ENCODE results near the gene ARRDC3. TPM values are rescaled to one million over a fixed set of nuclear protein-coding genes. Genes with fewer than 3 reads are reported as not detected.

The ARRDC3 gene
- total and polyA plus RNA-seq, 10 of the 15 experiments (the other 5 are each of a cell fraction or from before 2014, with no cell fraction given) = 2.3 to 14.0 (median 8.6) TPM

DNA sequence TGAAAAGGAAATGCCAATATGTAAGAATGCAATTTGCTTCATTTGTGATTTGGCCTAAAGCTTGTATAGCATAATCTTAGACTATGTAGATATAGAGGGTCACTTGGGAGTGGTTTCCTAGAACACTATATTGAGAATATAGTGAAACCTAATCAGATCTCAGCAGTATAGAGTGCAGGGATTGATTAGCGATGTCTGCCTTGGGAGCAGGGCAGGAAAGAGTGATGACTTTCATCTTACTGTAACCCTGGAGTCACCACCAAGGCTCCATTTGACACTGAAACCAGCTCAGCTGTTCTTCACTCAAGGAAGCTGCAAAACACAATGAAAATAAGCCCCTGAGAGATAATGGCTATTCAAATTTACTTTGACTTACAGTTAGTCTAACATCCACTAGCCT is 26.2 kb upstream of the ARRDC3 start:
- H3K9ac ChIP-seq (ENCODE audit: control insufficient read depth, insufficient read depth, low read length) = no peak overlapping the region
- no peak overlapping the region for H3K4me3 ChIP-seq
- FAIRE-seq = no peak
- no peak overlapping the region for H3K4me2 ChIP-seq (ENCODE audit: control insufficient read depth, insufficient read depth)
- intact Hi-C loops (cut with micrococcal nuclease; ENCODE audit: unreplicated experiment) = no loop called here
- H3K27me3 ChIP-seq (replicated peaks in 1 of 2; ENCODE audit: control insufficient read depth in 2 of 2, insufficient read depth in 2 of 2, low read length in 1 of 2) = no peaks in the 10 kb centered on the region
- ChIA-PET RAD21 (ENCODE audit: unreplicated experiment) (no interaction called here), CTCF (interaction anchor here (8.8 kb wide), 1 partner anchor 9 kb away, joined by 89 read pairs; no protein-coding TSS in a partner anchor), SMC1A (ENCODE audit: uncharacterized antibody, unreplicated experiment) (interaction anchor here (1.8 kb wide), 1 partner anchor 10 kb away, joined by 5 read pairs; no protein-coding TSS in a partner anchor), POLR2A (interaction anchor here (1.1 kb wide), 1 partner anchor 28 kb away, joined by 4 read pairs; no protein-coding TSS in a partner anchor)
- no peak overlapping the region for H3K27ac ChIP-seq (ENCODE audit: control insufficient read depth, insufficient read depth)
- H4K20me1 ChIP-seq (ENCODE audit: control insufficient read depth, insufficient read depth) = no peaks in the 10 kb centered on the region
- in situ Hi-C loops (cut with MboI) = no loop called here
- H3K36me3 ChIP-seq (ENCODE audit: control insufficient read depth in 2 of 2, insufficient read depth in 2 of 2, low read length in 1 of 2) = no peaks in the 10 kb centered on the region
- TF ChIP-seq POU2F2 (IDR thresholded peaks at IDR 0.05; ENCODE audit: borderline replicate concordance, low read depth, low read length) = no peak
- TF ChIP-seq SREBF2 (IDR thresholded peaks at IDR 0.05; ENCODE audit: low read length) = no peak
- TF ChIP-seq STAT3 (IDR thresholded peaks at IDR 0.05; ENCODE audit: low read depth, low read length) = no peak
- TF ChIP-seq CBFB (IDR thresholded peaks at IDR 0.05; ENCODE audit: low read depth) = no peak
- TF ChIP-seq HSF1 (IDR thresholded peaks at IDR 0.05; ENCODE audit: low read depth, low read length) = no peak
- TF ChIP-seq, protein P1, sequence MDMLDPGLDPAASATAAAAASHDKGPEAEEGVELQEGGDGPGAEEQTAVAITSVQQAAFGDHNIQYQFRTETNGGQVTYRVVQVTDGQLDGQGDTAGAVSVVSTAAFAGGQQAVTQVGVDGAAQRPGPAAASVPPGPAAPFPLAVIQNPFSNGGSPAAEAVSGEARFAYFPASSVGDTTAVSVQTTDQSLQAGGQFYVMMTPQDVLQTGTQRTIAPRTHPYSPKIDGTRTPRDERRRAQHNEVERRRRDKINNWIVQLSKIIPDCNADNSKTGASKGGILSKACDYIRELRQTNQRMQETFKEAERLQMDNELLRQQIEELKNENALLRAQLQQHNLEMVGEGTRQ (IDR thresholded peaks at IDR 0.05; ENCODE audit: borderline replicate concordance, low read depth, low read length) = no peak
- no peak for TF ChIP-seq PML (IDR thresholded peaks at IDR 0.05; ENCODE audit: low read length)
- TF ChIP-seq FOS (IDR thresholded peaks at IDR 0.05; ENCODE audit: borderline replicate concordance, extremely low read depth, insufficient read length) = no peak
- no peak for TF ChIP-seq TCF7 (IDR thresholded peaks at IDR 0.05; ENCODE audit: borderline replicate concordance)
- no peak for TF ChIP-seq NR2C1 (IDR thresholded peaks at IDR 0.05)
- no peak for TF ChIP-seq DPF2 (IDR thresholded peaks at IDR 0.05)
- TF ChIP-seq EZH2 (IDR thresholded peaks at IDR 0.05; ENCODE audit: borderline replicate concordance, control insufficient read depth, low read depth, low read length) = no peak
- TF ChIP-seq POLR2AphosphoS5 (IDR thresholded peaks at IDR 0.05; ENCODE audit: low read length) = no peak
- no peak for TF ChIP-seq BCL11A (IDR thresholded peaks at IDR 0.05; ENCODE audit: low read depth, low read length)
- no peak for ATAC-seq
- H2AFZ ChIP-seq (ENCODE audit: control insufficient read depth, low read depth, low read length) = no peak overlapping the region
- no peaks in the 10 kb centered on the region for H3K79me2 ChIP-seq (ENCODE audit: control insufficient read depth, insufficient read depth, low read length)
- no peaks in the 10 kb centered on the region for H3K9me3 ChIP-seq (replicated peaks; ENCODE audit: control insufficient read depth, insufficient read depth, low read length)
- 94% methylated on average over 1 of the region's 1 CpG for WGBS (ENCODE audit: insufficient coverage, insufficient replicate concordance, low lambda C conversion rate, missing lambda C conversion rate)
- H3K4me1 ChIP-seq (ENCODE audit: control insufficient read depth, insufficient read depth, low read length) = no peaks in the 10 kb centered on the region
- BruUV-seq (replicated peaks) = no TSS peak
- DNase-seq (ENCODE audit: low read depth, low spot score) = no peak
